Omental fat pad (tissue), 4 donors: ENCODE results near the gene TSPAN33. TPM values are rescaled to one million over a fixed set of nuclear protein-coding genes. Genes with fewer than 3 reads are reported as not detected.

Source experiments
- ATAC-seq: fragments of 150-250 bp; one replicate; pipeline ENCODE4 v1.9.1; 2016; ENCODE audit warnings: mild to moderate bottlenecking, moderate library complexity; ENCODE audit not compliant: low FRiP score
- DNase-seq: peaks from one replicate; pipeline ENCODE4 v3.0.0-alpha.2; 2019; ENCODE audit warnings: low spot score
- CTCF ChIP-seq, 3 donors: fragments of 450-650 bp; IDR thresholded peaks; one replicate each; pipeline ENCODE4 v1.5.1; 2016 to 2017; ENCODE audit warnings: antibody characterized with exemption in 3 of 3, mild to moderate bottlenecking in 3 of 3, moderate library complexity in 2 of 3
- total RNA-seq, 4 donors: library from RNA; depleted of rRNA; stranded (reverse); fragments of >200 nt; gene quantifications; one replicate each; pipeline ENCODE4 v1.1.0, GENCODE V29; 2016

Gene TSPAN33
- total RNA-seq, 4 donors from 2014 or later: 1.7 to 8.1 (median 7.0) TPM

- DNase-seq: no peak
- no peak for TF ChIP-seq CTCF (IDR thresholded peaks at IDR 0.05)
- ATAC-seq: no peak
Measured at GRCh38 chr7:129149511-129149910, 5.0 kb downstream of the TSPAN33 start.

- no peak for TF ChIP-seq CTCF (IDR thresholded peaks at IDR 0.05)
- ATAC-seq (no peak), DNase-seq (no peak)
Measured at GRCh38 chr7:129150199-129150996, 5.9 kb downstream of the TSPAN33 start.

GRCh38 chr7:129157651-129158050 lies 13.1 kb downstream of the TSPAN33 start:
- no peak for ATAC-seq
- no peak for TF ChIP-seq CTCF (IDR thresholded peaks at IDR 0.05)

GRCh38 chr7:129159539-129159938 lies 15.0 kb downstream of the TSPAN33 start:
- DNase-seq (no peak), ATAC-seq (no peak)
- no peak for TF ChIP-seq CTCF (IDR thresholded peaks at IDR 0.05)

More at GRCh38 chr7:129157651-129158050, 13.1 kb downstream of the TSPAN33 start:
- no peak for DNase-seq

GRCh38 chr7:129160161-129160905 lies 15.8 kb downstream of the TSPAN33 start:
- no peak for TF ChIP-seq CTCF (IDR thresholded peaks at IDR 0.05)
- ATAC-seq: no peak
- no peak for DNase-seq

- ATAC-seq (no peak), DNase-seq (no peak)
- no peak for TF ChIP-seq CTCF (IDR thresholded peaks at IDR 0.05)
Measured at GRCh38 chr7:129161524-129162225, 17.2 kb downstream of the TSPAN33 start.
